Progenitor cell of endocrine pancreas (in vitro differentiated cells): ENCODE results near the gene EPC2. TPM values are rescaled to one million over a fixed set of nuclear protein-coding genes. Genes with fewer than 3 reads are reported as not detected.

ENCODE experiments used
- DNase-seq: peaks from one replicate; pipeline ENCODE4 v3.0.0; 2021; ENCODE audit warnings: low spot score; ENCODE audit not compliant: unreplicated experiment
- H3K27ac Mint-ChIP-seq: 2 replicates; pipeline ENCODE4 v1.8.0; 2021; ENCODE audit warnings: mild to moderate bottlenecking, moderate library complexity, mixed read lengths
- H3K27me3 Mint-ChIP-seq: 2 replicates; pipeline ENCODE4 v1.8.0; 2021; ENCODE audit warnings: mixed read lengths
- H3K36me3 Mint-ChIP-seq: 2 replicates; pipeline ENCODE4 v1.8.0; 2022; ENCODE audit warnings: mixed read lengths; ENCODE audit not compliant: insufficient read depth
- H3K4me1 Mint-ChIP-seq: 2 replicates; pipeline ENCODE4 v1.8.0; 2021; ENCODE audit warnings: low read depth, mixed read lengths
- H3K4me3 Mint-ChIP-seq: 2 replicates; pipeline ENCODE4 v1.8.0; 2021; ENCODE audit warnings: low read depth, mild to moderate bottlenecking, moderate library complexity, mixed read lengths
- H3K9me3 Mint-ChIP-seq: 2 replicates; pipeline ENCODE4 v1.8.0; 2021; ENCODE audit warnings: low read depth, mixed read lengths
- CTCF ChIP-seq: fragments of 200-600 bp; sonication (generic); IDR thresholded peaks from one replicate; pipeline ENCODE4 v1.5.0; 2021; ENCODE audit warnings: antibody characterized with exemption, mild to moderate bottlenecking; ENCODE audit not compliant: unreplicated experiment
- total RNA-seq: library from RNA; stranded (reverse); gene quantifications from 2 replicates; pipeline ENCODE4 v1.2.1, GENCODE V29; 2021

EPC2 gene
- total RNA-seq, 1 donor from 2014 or later, result 53.1 TPM

GRCh38 chr2:148832637-148833036 lies 188.1 kb downstream of the EPC2 start:
- no peaks in the 10 kb centered on the region for H3K4me1 Mint-ChIP-seq
- no peak for DNase-seq
- H3K27me3 Mint-ChIP-seq, result peaks cover 19% of the 10 kb centered on the region
- no peak for TF ChIP-seq CTCF
- H3K27ac Mint-ChIP-seq, result no peak overlapping the region
- no peak overlapping the region for H3K4me3 Mint-ChIP-seq
- no peaks in the 10 kb centered on the region for H3K9me3 Mint-ChIP-seq
- H3K36me3 Mint-ChIP-seq, result no peaks in the 10 kb centered on the region

Other genes with a start within 250 kb of the EPC2 start
- 26.8 and 27.3 TPM in 2 replicates for gene KIF5C, start 230.5 kb downstream of the EPC2 start, total RNA-seq